ENCODE measurements around the gene MST1.

MST1 gene

GRCh38 chr3:49634736-49635135 is 54.5 kb downstream of the MST1 start:
- no peak for DNase-seq (ENCODE audit: low read depth in 2 of 2)
